Islet of Langerhans (tissue), 1 donor: ENCODE results near the gene SERPINI1.

Experiments
- FAIRE-seq: peaks from one replicate; lab custom pipeline; 2011; peaks lifted over from hg19 to GRCh38; lab: Jason Lieb, UNC

SERPINI1 gene

DNA sequence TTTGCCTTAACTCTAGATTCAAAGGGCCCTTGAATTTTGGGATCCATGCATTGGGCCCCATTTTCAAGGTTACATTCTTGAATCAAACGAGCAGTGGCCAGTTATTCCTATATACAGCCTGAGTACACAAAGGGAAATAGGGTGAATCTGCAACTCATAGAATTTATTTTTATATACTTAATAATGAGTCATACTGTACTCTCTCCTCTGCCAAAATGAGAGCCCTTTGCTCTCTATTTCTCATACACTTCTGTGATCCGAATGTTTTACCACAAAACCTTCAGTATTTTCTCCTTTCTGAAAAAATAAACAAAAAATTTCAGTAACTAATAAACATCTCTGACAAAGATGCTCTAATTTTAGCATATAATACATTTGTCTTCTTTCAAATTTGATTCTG lies 116.7 kb downstream of the SERPINI1 start:
- no peak for FAIRE-seq

DNA sequence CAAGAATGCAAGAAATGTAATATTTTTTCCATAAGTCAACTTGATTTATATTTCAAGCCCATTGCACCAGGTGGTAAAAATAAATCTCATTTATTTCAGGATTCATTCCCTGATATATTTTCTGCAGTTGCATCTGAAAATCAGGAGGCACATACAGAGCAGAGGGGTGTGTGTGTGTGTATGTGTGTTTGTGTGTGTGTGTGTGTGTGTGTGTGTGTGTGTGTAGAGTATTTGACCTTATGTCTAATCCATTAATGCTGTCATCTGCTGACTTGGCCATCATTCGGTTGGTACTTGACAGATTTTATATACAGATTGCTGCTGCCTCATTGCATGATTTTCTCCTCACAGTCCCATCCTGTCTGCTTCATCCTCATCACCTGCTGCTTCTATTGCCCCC lies 118.5 kb downstream of the SERPINI1 start:
- no peak for FAIRE-seq

DNA sequence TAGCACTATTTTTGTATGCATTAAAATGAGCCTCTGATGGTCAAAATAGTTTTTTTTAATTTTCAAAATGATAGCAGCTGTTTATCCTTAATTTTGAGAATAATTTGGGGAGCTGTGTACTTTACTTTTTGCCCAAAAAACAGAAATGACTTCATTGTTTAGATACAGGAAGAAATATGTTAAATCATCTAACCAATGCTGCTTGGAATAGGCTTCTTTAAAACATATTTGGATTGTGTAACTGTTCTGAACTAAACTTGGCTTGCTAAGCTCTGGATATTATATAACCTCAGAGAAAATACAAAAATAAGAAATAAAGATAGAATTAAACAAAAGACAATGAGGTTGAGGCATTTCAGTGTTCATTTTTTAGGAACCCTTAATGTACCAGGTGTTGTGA lies 119.3 kb downstream of the SERPINI1 start:
- no peak for FAIRE-seq

DNA sequence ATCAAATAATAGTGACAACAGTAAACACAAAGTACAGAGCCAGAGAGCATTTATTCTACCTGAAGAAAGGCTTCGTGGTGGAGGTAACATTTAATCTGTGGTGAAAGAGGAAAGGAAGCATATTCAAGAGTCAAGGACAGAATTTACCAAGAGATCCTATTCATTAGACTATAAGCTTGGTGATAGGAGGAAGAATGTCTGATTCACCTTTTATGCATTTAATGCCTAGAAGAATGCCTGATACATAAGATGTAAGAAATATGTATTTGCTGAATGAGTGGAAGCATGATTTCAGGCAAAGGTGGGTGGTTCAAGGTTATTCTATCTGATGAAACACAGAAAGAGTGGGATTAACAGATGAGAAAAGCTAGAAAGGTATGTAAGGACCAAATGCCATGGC lies 119.8 kb downstream of the SERPINI1 start:
- FAIRE-seq, result no peak

DNA sequence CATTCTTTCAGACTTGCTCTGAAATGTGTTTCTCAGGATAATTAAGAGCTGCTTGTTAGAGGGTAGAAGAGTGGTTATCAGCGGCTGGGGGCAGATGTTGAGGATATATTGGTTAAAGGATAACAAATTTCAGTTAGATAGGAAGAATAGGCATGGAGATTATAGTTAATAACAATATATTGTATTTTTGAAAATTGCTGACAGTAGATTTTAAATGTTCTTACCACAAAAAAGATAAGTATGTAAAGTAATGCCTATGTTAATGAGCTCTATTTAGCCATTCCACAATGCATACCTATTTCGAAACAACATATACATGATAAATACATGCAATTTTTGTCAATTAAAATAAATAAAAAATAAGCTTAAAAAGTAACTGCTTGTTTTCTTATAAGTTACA lies 123.3 kb downstream of the SERPINI1 start:
- FAIRE-seq, result peak; percentile 21

DNA sequence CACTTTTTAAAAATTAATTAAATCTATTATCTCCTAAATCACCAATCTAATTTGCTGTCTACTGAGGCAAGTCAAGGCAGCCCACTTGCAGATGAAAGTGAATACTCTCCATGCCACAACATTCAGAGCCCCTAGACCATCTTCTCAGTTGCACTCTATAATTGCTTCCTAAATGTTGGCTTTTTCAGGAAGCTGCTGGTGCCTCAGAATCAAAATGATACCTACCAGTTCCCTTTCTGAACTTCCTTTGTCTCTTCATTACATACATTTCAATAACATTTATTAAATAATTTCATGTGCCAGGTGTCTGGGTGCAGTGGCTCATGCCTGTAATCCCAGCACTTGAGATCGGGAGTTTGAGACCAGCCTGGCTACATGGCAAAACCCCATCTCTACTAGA lies 124.1 kb downstream of the SERPINI1 start:
- FAIRE-seq, result no peak

DNA sequence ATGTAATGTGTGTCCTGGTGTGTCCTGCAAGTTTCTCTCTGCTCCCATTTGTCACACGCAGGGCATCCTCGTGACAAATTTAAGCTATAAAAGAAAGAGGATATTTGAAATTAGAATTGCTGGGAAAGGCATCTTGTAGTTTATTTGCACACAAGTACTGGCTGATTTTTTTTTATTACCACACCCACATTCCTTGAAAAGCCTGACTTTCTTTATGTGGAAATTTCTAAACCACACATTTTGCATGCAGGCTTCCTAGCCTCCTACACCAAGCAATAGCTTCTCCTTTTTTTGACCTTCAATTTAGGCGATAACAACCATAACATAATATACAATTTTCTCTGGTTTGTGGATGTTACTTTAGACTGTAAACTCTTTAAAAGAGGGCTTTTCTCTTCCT lies 126.1 kb downstream of the SERPINI1 start:
- no peak for FAIRE-seq

DNA sequence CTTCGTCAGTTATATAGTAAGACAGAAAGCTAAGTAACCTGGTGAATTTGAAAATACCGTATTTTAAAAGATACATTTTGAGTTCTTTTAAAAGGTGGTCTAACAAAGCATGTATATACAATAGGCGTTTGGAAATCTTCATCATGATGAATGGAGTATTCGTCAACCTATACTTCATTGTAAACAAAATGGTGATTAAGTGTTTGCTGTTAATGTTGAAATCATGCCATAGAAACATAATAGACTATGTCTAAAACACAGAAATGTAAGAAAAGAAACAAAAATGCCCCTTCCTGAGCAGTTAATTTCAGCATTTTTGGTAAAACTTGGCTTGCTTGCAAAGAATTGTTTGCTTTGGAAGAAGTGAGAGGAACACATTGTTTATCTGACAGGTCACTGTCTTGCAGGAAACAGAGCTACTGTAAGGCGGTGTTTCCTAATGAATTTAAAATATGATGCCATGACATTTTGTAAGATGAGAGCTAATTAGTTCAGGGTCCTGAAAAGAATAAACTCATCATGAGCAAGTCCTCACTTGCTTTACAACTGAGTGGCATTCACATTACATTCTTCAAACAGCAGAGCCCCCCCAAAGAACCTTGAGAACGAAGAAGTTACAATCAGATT lies 126.7 kb downstream of the SERPINI1 start:
- FAIRE-seq, result no peak

DNA sequence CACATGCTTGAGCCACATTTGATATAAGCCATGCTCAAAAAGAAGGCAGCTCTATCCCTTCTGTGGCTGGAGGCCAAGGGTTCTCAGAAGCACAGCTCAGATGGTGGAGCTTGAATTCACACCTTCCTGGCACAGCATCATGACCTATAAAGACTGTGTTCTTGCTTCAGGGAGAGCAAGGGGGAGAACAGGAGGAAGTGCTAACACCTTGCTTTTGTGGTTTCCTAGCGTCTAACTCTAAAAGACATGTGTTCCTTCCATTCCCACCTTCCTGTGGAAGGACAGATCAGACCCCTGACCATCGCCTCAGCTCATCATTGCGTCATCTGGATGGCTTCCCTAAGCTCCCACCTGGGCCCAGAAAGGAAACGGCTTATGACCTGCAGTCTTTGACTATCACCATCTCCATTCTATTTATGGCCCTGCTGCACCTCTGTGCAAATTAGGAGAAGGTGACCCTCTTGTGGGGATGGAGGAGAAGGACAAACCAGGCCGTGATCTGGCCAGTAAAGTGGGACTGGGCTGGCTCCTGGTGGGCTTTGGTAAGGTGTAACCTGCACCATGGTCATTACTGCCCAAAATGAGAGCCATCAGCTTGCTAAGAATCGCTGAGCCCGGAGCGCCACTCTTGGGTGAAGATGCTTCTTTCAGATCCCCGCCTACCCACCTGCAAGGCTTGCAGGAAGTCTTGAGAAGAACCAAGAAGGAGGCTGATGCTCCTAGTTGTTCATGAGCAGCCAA lies 128.5 kb downstream of the SERPINI1 start:
- FAIRE-seq, result no peak

DNA sequence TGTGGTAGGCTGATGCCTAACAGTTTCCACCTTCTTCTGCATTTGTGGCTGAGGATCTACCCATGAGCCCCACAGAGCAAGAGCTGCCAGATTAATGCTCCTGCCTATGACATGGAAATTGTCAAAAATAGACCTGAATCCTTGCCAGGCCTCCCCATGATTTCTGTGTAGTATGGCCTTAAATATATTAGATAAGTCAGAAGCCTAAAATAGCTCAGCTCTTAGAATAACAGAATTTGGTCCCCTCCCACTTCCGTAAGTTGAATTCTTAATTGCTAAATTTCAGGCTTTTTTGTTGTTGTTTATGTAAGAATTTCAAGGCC lies 129.0 kb downstream of the SERPINI1 start:
- FAIRE-seq, result no peak

DNA sequence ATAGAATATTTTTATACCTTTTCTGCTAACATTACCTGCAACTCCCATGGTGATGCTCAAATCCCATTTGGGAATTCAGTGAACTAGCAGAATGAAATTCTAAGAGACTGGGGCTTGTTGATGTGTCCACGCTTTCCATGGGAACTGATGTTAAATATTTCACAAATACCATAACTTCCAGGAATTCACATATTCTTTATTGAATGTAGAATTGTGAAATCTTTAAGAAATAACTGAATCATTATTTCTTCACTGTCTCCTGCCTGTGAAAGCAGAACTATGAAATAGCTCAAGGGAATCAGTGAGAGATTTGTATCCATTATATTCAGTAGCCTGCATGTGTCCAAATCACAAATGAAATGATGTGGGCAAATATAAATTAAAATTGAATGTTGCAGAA lies 130.8 kb downstream of the SERPINI1 start:
- FAIRE-seq, result no peak

DNA sequence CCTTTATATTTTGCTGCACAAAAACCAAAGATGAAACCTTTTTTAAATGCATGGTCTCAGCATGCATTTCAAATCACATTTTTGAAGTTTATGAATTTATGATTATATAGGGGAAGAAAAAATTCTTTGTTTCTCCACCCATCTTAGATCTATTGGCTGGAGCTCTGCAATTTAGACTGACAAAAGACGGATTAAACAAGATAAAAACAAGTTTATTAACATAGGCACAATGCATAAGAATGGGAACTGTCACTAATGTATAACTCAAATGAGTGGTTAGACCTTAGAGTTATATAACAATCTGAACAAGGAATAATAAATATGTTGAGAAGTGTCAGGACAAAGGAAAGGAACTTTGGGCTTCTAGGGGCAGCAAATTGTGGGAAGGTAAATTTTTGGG lies 132.5 kb downstream of the SERPINI1 start:
- no peak for FAIRE-seq

DNA sequence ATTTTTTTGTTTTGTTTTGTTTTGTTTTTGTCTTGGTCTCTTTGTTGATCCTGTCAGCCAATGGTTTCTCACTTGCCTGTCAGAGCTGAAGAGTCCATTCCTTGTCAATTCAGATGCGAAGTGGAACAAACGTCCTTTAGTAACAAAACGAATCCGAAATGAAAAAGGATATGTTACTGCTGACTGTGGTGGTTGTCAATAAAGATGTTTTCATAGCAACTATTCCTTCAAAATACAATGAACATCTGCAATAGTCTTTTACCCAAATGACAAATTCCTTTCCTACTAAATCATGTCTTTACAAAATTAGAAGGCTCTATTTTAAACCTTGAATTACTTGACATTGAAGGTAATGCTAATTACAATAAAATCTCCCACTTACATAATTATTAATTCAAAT lies 134.7 kb downstream of the SERPINI1 start:
- no peak for FAIRE-seq

DNA sequence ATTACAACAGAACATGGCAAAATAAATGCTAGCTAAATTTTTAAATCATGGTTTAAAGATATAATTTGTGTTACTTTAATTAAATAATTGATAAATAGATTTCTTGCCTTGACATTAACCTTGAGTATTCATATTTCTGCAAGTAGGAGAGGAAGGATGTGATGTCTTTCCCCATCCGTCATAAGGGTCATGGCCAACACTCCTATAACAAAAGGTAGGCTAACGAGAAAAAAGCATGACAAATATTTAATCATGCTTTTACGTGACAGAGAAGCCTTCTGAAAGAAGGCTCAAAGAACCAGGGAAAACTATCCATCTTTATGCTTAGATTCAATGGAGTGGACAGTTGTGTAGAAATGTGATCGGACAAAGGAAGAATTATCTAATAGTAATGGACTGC lies 135.2 kb downstream of the SERPINI1 start:
- no peak for FAIRE-seq

DNA sequence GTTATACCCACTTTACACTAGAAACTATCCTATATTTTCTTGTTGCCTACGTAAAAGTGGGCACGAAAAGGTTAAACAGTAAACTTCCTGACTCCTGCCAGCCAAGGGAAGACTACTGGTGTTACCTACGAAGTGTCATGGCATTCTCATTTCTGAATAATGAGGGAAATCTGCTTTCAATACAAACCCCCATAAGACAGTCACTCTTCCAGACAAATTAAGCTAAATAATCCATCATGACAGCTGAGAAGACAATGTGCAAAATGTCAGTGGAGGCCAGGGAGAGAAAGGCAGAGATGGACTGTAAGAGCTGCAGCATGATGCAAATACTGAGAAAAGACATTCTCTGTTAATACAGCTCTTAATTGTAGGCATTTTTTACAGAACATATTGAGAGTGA lies 136.5 kb downstream of the SERPINI1 start:
- no peak for FAIRE-seq

DNA sequence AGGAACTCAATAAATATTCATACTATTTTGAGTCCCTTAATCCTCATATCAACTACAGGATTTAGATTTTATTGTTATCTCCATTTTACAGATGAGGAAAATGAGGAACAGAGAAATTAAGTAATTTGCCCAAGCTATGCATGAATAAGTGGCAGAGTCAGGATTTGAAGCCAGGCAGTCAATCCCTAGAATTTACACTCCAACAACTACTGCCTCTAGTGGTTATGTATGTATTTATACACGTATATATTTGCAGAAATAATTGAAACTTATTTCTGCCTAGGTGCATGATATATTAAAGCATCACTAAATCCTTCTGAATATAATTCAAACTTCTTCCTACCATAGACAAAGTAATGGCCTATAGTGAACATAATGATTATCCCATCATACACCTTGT lies 137.4 kb downstream of the SERPINI1 start:
- no peak for FAIRE-seq

DNA sequence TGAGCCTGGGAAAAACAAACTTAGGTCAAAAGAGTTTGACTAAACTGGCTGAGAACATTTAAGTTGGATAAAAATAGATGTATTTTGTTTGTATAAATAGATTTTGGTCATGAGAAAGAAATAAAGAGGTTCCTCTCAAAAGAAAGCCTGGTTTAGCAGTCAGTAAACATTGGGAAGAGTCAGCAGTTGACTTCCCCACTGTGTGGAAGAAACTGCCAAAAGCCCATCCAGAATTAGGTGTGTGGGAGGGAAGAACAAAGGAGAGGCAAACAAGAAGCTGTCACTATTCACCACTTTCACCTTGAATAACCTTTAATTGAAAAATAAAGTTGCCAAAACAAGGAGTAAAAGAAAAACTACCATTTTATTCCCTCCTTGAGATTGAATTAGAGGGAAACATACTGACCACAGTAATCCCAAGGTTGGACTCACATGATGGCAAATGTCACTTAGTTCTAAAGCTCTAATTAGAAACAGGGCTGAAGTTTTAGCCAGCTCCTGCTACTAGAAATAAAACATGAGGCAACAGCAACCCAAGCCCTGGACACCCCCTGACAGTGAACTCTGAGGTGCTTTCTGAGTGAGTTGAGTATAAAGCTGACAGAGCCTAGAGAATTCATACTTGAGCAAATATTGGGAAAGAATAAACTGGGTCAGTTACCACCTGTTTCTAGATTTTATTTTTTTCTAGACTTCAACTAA lies 139.3 kb downstream of the SERPINI1 start:
- FAIRE-seq, result no peak
